Measurements from ENCODE around the gene FAM184A.
"Not testable (repeated sequence)": the region's sequence is repeated elsewhere in the genome, so short reads cannot be mapped to it uniquely, and the experiment has no call there.

FAM184A gene

DNA sequence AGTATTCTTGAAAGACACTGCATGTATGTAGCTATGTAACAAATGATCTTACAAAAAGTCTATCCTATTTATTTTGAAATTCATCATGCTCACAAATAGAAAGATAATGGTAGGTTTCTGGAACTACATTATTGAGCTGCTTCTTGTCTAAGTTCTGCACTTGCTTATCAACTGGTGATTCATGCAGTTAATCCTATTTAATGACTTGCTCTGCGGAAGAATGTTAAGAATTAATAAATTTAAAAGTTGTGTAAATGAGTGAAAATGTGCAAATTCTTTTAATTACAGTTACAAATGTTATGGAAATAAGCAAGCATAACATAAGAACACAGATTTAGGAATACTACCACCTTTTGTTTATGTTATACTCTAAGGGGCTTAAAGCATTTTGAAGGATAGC, 76.4 kb downstream of the FAM184A start:
- DNase-seq = no peak

DNA sequence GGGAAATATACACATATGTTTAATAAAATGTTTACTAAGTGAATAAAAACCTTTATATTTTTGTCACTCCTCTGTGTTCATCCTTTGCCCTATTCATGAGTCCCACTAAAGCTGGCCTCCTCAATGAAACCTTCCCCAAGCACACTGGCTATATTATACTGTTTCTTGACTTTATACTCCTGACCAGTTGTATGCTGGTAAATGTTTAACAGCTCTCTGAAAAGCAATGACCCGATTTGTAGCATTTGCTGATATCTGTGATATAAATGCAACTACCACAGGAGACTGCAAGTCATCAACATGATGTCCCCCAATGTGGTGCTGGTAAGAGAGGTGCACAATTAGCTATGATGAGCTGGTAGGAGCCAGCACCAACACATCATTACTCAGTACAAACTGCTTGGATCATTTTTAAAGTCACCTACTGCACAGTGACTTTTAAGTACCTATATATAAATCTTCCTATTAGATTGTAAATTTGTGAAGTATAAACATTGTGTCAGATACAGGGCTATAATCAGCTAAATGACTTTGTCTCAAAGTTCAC, 78.9 kb downstream of the FAM184A start:
- no peak for DNase-seq

GRCh38 chr6:118997426-118997825, 81.0 kb downstream of the FAM184A start:
- DNase-seq = not testable (repeated sequence)

- no peak for DNase-seq
These were observed 82.1 kb downstream of the FAM184A start for GRCh38 chr6:118996289-118996820.

- no peak for DNase-seq
These were observed 84.6 kb downstream of the FAM184A start for GRCh38 chr6:118993803-118994251.

DNA sequence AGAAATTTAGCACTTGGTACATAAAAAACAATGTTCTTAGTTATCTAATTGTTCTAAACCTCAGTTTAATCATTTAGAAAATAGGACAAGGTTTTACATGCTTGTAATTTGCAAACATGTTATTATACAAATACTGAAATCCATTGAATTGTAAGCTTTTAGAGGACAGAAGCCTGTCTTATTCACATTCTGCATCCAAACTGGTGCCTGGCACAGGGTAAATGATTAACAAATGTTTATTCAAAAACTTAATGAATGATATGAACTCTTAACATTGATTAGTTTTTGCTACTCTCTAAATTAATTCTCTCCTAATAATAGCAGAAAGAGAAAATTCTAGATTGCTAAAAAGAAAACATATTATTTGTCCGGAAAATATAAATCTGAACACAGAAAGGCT, 85.1 kb downstream of the FAM184A start:
- no peak for DNase-seq

GRCh38 chr6:118992186-118992795, 86.2 kb downstream of the FAM184A start:
- DNase-seq = no peak

DNA sequence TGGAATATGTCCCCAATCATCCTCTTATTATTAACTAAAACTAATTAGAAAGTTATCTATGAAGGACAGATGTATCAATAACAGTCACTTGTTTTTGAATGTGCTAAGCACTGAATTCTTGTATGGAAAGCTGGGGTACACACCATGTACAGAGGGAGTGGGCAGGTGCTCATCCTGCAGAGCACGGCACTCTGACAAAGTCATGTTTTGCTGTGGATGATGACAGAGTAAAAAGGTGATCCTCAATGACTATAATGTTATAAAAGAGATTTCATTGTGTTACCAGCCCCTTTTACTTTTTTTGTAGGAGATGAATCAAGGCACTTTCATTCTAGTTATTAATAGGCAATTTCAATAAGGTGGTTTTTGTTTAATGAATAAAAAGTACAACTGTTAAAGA, 92.2 kb downstream of the FAM184A start:
- DNase-seq = no peak

DNA sequence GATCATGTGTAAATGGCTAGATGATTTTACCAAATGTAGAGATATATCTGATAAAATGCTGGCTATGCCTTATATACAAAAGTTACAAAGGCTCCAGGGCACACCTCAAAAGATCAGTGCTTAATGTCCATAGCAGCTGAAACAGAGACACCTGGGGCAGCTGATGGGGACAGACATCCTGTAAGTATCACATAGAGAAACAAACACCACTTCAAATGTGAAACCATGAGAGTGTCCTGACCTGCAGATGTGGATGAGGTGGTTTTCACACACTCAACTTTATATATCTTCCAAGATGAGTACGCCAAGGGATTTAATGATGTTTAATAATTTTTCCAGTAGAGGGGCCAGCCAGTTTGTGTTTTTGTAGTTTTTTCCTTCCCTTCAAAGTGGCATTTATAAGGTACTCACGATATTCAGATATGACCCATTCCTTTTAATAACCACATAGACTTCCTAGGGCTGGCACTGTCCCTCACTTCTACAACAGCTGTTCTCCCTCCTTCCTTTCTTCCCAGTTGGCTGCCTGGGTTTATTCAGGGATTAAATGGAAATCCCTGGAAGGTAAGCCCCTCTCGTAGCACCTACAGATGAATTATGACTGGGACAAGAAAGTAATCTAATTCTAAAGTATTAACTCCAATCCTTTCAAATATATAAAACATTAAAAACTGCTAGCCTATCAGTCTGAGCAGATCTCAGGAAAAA, 93.2 kb downstream of the FAM184A start:
- no peak for DNase-seq

- no peak for DNase-seq
These were observed 94.1 kb downstream of the FAM184A start for GRCh38 chr6:118984342-118984741.

DNA sequence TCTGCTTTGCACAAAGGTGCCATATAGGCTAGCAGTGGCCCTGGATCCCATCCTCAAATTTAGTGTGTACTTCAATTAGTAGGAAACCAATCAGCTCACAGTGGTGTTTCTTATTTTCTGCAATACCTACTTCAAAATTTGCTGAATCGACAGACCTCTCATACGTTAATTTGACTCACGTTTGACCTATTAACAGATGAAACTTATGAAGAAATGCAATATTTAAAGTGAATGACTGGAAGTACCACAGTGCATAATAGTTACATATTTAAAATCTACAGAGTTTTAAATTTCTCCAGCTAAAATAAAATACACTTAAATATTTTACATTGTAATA, 95.9 kb downstream of the FAM184A start:
- DNase-seq = no peak

DNA sequence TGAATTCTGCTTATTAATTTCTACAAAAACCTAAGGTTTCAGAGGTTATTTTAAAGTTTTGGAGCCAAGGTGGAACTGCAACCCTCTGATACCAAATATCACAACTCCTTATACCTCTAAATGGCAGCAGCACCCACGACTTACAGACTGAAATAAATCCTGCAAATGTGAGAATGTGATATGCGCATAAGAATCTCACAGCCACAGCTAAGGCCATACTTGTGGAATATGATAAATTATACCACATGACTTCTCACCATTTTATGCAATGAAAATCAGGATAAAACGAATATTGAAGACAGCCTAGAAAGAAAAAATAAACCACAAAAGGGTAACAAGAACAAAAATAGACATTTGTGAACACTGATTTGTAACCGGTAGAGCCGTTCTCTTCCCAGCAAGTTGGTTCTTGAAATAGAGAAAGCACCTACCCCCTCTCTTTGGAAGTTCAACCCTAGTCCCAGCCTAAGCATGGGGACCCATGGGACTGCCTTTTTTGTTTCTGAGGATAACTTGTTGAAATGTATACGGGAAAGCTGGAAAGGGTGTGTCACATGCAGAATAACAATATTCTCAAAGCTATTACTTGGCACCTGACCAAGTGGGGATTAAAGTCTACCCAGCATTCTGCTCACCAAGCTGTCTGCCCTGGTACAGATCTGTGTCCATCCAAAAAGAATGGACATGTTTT, 96.4 kb downstream of the FAM184A start:
- no peak for DNase-seq

DNA sequence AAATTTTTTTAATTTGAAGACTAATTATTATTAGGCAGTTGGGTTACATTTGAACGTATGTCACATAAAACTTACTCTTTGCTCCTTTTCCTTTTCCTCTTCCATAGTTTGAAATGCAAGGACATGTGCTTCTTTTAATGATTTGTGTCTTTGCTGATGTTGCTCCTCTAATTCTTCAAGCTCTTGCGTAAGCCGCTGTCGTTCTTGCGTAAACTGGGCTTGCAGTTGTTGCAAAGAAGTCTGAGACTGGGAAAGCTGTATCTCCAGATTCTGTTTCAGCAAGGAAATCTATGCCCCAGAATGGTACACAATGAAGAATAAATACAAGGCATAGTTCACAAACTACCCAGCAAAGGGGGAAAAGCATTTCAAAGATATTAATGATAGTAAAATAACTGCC, 98.4 kb downstream of the FAM184A start:
- DNase-seq = no peak

GRCh38 chr6:118974790-118975189, 103.7 kb downstream of the FAM184A start:
- no peak for DNase-seq

GRCh38 chr6:118971682-118972081, 106.8 kb downstream of the FAM184A start:
- no peak for DNase-seq

DNA sequence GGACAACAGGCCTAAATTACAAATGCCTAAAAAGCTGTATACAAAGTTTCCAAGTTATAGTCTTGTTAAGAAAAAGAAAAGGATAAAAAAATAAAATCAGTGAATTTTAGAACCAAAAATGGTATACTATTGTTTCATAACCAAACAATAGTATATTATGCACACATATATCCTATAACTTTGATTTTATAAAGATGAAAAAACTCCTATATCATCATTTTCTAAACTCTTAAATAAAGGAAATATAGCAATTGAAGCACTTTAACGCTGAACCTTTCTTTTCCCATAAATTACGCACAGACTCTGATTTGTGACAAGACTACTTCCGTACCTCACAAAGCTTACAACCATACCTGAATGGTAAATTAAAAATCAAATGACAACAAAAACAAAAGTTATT, 107.6 kb downstream of the FAM184A start:
- no peak for DNase-seq

DNA sequence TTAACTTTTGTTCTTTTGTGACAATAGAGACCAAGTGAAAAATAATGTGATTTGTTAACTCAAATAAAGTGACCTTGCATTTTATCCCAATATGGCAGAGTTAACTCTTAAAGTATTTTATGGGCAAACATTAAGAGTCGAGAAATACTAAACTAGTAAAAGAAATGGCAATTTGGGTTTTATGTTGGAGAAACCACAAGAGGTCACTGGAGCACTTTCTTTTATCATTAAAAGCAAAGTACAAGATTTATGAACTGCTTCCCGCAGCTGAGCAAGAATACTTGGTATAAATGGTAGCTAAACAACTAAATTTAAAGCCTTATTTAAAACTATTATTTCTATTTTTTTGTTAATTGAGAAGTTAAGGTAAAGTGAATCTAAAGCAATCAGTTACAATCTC, 110.0 kb downstream of the FAM184A start:
- DNase-seq = no peak

DNA sequence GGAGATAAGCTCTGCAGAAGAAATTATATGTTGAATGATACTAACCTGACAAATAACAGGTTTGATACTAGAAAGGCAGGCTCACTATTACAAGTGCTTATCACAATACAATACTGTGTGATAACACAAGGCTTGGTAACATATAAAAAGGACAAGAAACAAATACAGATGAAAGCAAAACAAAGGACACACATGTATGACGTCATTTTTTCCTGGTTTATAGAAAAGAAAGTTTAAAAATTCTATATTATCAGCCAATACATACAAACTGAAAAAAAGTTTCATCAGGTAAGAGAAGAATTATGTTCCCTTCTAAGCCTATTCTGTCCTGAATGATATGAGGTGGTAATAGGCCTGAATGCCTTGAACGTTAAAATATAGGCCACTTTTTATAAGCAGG, 111.2 kb downstream of the FAM184A start:
- DNase-seq = no peak

DNA sequence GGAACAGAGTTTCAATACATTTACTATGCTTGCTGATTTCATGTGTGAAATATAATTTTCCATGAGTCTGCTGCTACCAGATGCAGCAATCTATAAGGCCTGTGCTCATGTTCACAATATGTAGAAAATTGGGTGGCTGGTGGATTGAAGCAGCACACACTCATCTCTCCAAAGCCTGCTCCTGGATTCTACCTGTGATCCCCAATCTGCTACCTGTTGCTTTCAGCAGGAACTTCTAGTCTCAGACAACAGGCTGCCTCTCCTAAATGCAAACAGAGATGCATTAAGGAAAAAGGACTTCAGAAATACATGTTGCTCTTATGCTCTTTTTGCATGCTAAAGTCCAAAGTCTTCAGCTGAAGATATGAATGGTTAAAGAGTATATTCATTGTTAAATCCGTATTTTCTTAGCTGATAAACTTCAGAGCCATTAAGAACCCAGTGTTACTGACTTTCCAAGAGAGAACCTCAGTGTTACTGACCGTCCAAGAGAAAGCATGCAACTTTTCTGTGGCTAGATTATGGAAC, 112.6 kb downstream of the FAM184A start:
- DNase-seq = no peak

DNA sequence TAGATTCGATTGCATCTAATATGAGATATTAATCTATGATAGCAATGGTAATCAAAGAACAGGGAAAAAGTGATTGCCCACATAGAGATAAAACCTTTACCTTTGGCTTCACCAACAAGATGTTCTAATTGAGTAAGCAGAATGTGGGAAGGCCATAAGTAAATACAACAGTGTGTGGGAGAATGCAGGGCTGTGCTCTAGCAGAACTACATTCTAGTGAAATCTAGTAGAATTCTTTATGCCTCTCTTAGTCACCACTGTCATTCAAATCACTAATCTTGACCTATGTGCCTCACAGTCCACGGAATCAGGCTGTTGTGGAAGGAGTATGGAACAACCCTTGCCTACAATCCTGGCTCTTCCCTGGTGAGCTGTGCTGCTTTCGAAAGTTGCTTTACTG, 113.1 kb downstream of the FAM184A start:
- no peak for DNase-seq

DNA sequence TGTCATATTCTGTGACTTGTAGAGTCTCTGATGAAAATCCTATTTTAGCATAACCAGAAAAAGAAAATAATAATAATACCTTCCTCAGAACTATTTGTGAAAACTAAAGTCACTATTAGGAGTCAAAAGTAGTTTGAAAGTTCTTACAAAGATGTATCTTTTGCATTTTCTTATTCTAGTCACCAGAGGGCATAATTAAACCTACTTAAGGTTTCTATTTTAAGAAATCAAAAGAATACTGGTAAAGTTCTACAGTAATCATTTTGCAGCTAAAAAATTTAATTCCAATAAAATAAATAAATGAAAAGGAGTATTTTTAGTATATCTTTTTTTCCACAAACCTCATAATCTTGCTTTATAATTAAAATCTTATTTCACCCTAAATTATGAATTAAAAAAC, 115.5 kb downstream of the FAM184A start:
- DNase-seq = no peak

DNA sequence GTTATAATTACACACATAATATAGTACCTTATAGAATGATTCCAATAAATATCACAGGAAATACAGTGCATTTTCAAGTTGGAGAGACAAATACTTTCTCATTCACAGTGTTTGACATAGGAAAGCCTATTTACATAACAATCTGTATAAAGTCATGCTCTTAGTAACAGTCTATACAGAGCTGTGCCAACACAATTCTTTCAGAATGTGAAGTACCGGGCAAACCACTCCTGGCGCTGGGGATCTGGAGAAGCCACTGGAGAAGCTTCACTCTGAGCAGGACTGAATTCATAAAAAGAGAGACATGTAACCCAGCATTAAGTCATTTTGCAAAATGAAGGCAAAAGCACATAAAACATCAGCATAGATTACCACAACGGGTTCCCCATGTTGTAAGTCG, 118.6 kb downstream of the FAM184A start:
- no peak for DNase-seq

GRCh38 chr6:118953391-118953790, 125.1 kb downstream of the FAM184A start:
- DNase-seq = no peak

- no peak for DNase-seq
These were observed 125.8 kb downstream of the FAM184A start for GRCh38 chr6:118952683-118953082.
